ENCODE data around the gene C14orf119. TPM values are rescaled to one million over a fixed set of nuclear protein-coding genes. Genes with fewer than 3 reads are reported as not detected.

The C14orf119 gene
- total RNA-seq, 2 donors from 2014 or later: 40.3 to 53.4 TPM

GRCh38 chr14:23129759-23130316, 34.5 kb downstream of the C14orf119 start:
- no peaks in the 10 kb centered on the region for H3K36me3 Mint-ChIP-seq (ENCODE audit: low read depth)
- H3K27ac Mint-ChIP-seq: no peak overlapping the region
- no peak overlapping the region for H3K4me3 Mint-ChIP-seq
- H3K27me3 Mint-ChIP-seq: peaks cover 11% of the 10 kb centered on the region
- ATAC-seq (replicated peaks): no peak
- H3K9me3 Mint-ChIP-seq: no peaks in the 10 kb centered on the region
- H3K4me1 Mint-ChIP-seq: peaks cover 11% of the 10 kb centered on the region

- peaks cover 11% of the 10 kb centered on the region for H3K27me3 Mint-ChIP-seq
Observed at GRCh38 chr14:23130871-23131270, 35.6 kb downstream of the C14orf119 start.

GRCh38 chr14:23131482-23131881, 36.2 kb downstream of the C14orf119 start:
- H3K27me3 Mint-ChIP-seq: peaks cover 11% of the 10 kb centered on the region
- H3K36me3 Mint-ChIP-seq (ENCODE audit: low read depth): no peaks in the 10 kb centered on the region
- no peak for ATAC-seq (replicated peaks)
- no peak overlapping the region for H3K4me3 Mint-ChIP-seq
- H3K9me3 Mint-ChIP-seq: no peaks in the 10 kb centered on the region
- H3K4me1 Mint-ChIP-seq: peaks cover 11% of the 10 kb centered on the region
- H3K27ac Mint-ChIP-seq: no peak overlapping the region

More at GRCh38 chr14:23130871-23131270, 35.6 kb downstream of the C14orf119 start:
- no peak overlapping the region for H3K4me3 Mint-ChIP-seq
- no peaks in the 10 kb centered on the region for H3K36me3 Mint-ChIP-seq (ENCODE audit: low read depth)
- peaks cover 11% of the 10 kb centered on the region for H3K4me1 Mint-ChIP-seq
- ATAC-seq (replicated peaks): no peak
- no peak overlapping the region for H3K27ac Mint-ChIP-seq
- H3K9me3 Mint-ChIP-seq: no peaks in the 10 kb centered on the region

GRCh38 chr14:23132970-23133369, 37.7 kb downstream of the C14orf119 start:
- ATAC-seq (replicated peaks): no peak
- H3K9me3 Mint-ChIP-seq: no peaks in the 10 kb centered on the region
- peaks cover 8% of the 10 kb centered on the region for H3K4me1 Mint-ChIP-seq
- no peak overlapping the region for H3K27ac Mint-ChIP-seq
- H3K4me3 Mint-ChIP-seq: no peak overlapping the region
- peaks cover 11% of the 10 kb centered on the region for H3K27me3 Mint-ChIP-seq
- H3K36me3 Mint-ChIP-seq (ENCODE audit: low read depth): no peaks in the 10 kb centered on the region

GRCh38 chr14:23136566-23137133, 41.3 kb downstream of the C14orf119 start:
- no peaks in the 10 kb centered on the region for H3K36me3 Mint-ChIP-seq (ENCODE audit: low read depth)
- H3K4me1 Mint-ChIP-seq: no peaks in the 10 kb centered on the region
- no peak overlapping the region for H3K27ac Mint-ChIP-seq
- ATAC-seq (replicated peaks): no peak
- H3K9me3 Mint-ChIP-seq: no peaks in the 10 kb centered on the region
- no peaks in the 10 kb centered on the region for H3K27me3 Mint-ChIP-seq
- H3K4me3 Mint-ChIP-seq: no peak overlapping the region

- H3K4me3 Mint-ChIP-seq: no peak overlapping the region
Observed at GRCh38 chr14:23137192-23137812, 42.0 kb downstream of the C14orf119 start.

GRCh38 chr14:23137813-23138535, 42.7 kb downstream of the C14orf119 start:
- ATAC-seq (replicated peaks): no peak
- no peaks in the 10 kb centered on the region for H3K4me1 Mint-ChIP-seq
- no peaks in the 10 kb centered on the region for H3K36me3 Mint-ChIP-seq (ENCODE audit: low read depth)
- no peaks in the 10 kb centered on the region for H3K27me3 Mint-ChIP-seq
- H3K27ac Mint-ChIP-seq: no peak overlapping the region
- H3K4me3 Mint-ChIP-seq: no peak overlapping the region
- no peaks in the 10 kb centered on the region for H3K9me3 Mint-ChIP-seq

More at GRCh38 chr14:23137192-23137812, 42.0 kb downstream of the C14orf119 start:
- no peaks in the 10 kb centered on the region for H3K4me1 Mint-ChIP-seq
- H3K27ac Mint-ChIP-seq: no peak overlapping the region
- no peak for ATAC-seq (replicated peaks)
- H3K27me3 Mint-ChIP-seq: no peaks in the 10 kb centered on the region
- no peaks in the 10 kb centered on the region for H3K36me3 Mint-ChIP-seq (ENCODE audit: low read depth)
- no peaks in the 10 kb centered on the region for H3K9me3 Mint-ChIP-seq

- Mint-ChIP-seq H3K27me3 (no peaks in the 10 kb centered on the region), H3K9me3 (no peaks in the 10 kb centered on the region), H3K4me1 (no peaks in the 10 kb centered on the region), H3K4me3 (no peak overlapping the region), H3K27ac (no peak overlapping the region), H3K36me3 (ENCODE audit: low read depth) (no peaks in the 10 kb centered on the region)
- no peak for ATAC-seq (replicated peaks)
Observed at GRCh38 chr14:23139874-23140273, 44.6 kb downstream of the C14orf119 start.

GRCh38 chr14:23140371-23140770, 45.1 kb downstream of the C14orf119 start:
- ATAC-seq (replicated peaks): no peak
- Mint-ChIP-seq H3K27me3 (no peaks in the 10 kb centered on the region), H3K9me3 (no peaks in the 10 kb centered on the region), H3K36me3 (ENCODE audit: low read depth) (no peaks in the 10 kb centered on the region), H3K27ac (no peak overlapping the region), H3K4me3 (no peak overlapping the region), H3K4me1 (no peaks in the 10 kb centered on the region)

GRCh38 chr14:23141706-23142444, 46.6 kb downstream of the C14orf119 start:
- no peak for ATAC-seq (replicated peaks)
- Mint-ChIP-seq H3K27ac (no peak overlapping the region), H3K27me3 (peaks cover 7% of the 10 kb centered on the region), H3K4me1 (no peaks in the 10 kb centered on the region), H3K4me3 (no peak overlapping the region), H3K36me3 (ENCODE audit: low read depth) (no peaks in the 10 kb centered on the region), H3K9me3 (no peaks in the 10 kb centered on the region)

- Mint-ChIP-seq H3K4me1 (no peaks in the 10 kb centered on the region), H3K9me3 (no peaks in the 10 kb centered on the region), H3K27ac (no peak overlapping the region), H3K36me3 (ENCODE audit: low read depth) (no peaks in the 10 kb centered on the region), H3K4me3 (no peak overlapping the region), H3K27me3 (peaks cover 11% of the 10 kb centered on the region)
- ATAC-seq (replicated peaks): no peak
Observed at GRCh38 chr14:23142826-23143225, 47.5 kb downstream of the C14orf119 start.

- Mint-ChIP-seq H3K27me3 (peaks cover 11% of the 10 kb centered on the region), H3K36me3 (ENCODE audit: low read depth) (no peaks in the 10 kb centered on the region), H3K4me3 (no peak overlapping the region), H3K27ac (no peak overlapping the region), H3K9me3 (no peaks in the 10 kb centered on the region), H3K4me1 (no peaks in the 10 kb centered on the region)
- no peak for ATAC-seq (replicated peaks)
Observed at GRCh38 chr14:23143911-23144310, 48.6 kb downstream of the C14orf119 start.

- Mint-ChIP-seq H3K36me3 (ENCODE audit: low read depth) (no peaks in the 10 kb centered on the region), H3K27ac (peak overlapping the region; percentile 11), H3K9me3 (no peaks in the 10 kb centered on the region), H3K4me1 (no peaks in the 10 kb centered on the region), H3K4me3 (no peak overlapping the region), H3K27me3 (peaks cover 18% of the 10 kb centered on the region)
- ATAC-seq (replicated peaks): no peak
Observed at GRCh38 chr14:23145794-23146350, 50.6 kb downstream of the C14orf119 start.

GRCh38 chr14:23146351-23146910, 51.1 kb downstream of the C14orf119 start:
- Mint-ChIP-seq H3K4me1 (no peaks in the 10 kb centered on the region), H3K36me3 (ENCODE audit: low read depth) (no peaks in the 10 kb centered on the region), H3K4me3 (no peak overlapping the region), H3K27me3 (peaks cover 18% of the 10 kb centered on the region), H3K27ac (no peak overlapping the region), H3K9me3 (no peaks in the 10 kb centered on the region)
- ATAC-seq (replicated peaks): no peak
